ENCODE results near the gene MRPL37. TPM values are rescaled to one million over a fixed set of nuclear protein-coding genes. Genes with fewer than 3 reads are reported as not detected.

MRPL37 gene
- total RNA-seq, 1 donor from 2014 or later = 32.9 TPM

Other genes starting within 250 kb of the MRPL37 start
- gene LDLRAD1, start 182.0 kb upstream of the MRPL37 start, total RNA-seq = not detected
- gene TMEM59, start 147.0 kb upstream of the MRPL37 start, total RNA-seq = 81.4 TPM
- gene TCEANC2, start 146.6 kb upstream of the MRPL37 start, total RNA-seq = 3.1 TPM
- gene CDCP2, start 47.2 kb upstream of the MRPL37 start, total RNA-seq = not detected
- gene CYB5RL, start 137 bp upstream of the MRPL37 start, total RNA-seq = 5.2 TPM
- gene SSBP3, start 206.2 kb downstream of the MRPL37 start, total RNA-seq = 27.1 TPM

All from skeletal muscle tissue (tissue), 1 donor.